ENCODE data around the gene TUBD1. TPM values are rescaled to one million over a fixed set of nuclear protein-coding genes. Genes with fewer than 3 reads are reported as not detected.
A peak's percentile ranks its signal among the peaks of the same experiment; 100 is the strongest.

TUBD1 gene
- total and polyA plus RNA-seq, 4 donors = 2.1 to 12.7 (median 6.0) TPM

DNA sequence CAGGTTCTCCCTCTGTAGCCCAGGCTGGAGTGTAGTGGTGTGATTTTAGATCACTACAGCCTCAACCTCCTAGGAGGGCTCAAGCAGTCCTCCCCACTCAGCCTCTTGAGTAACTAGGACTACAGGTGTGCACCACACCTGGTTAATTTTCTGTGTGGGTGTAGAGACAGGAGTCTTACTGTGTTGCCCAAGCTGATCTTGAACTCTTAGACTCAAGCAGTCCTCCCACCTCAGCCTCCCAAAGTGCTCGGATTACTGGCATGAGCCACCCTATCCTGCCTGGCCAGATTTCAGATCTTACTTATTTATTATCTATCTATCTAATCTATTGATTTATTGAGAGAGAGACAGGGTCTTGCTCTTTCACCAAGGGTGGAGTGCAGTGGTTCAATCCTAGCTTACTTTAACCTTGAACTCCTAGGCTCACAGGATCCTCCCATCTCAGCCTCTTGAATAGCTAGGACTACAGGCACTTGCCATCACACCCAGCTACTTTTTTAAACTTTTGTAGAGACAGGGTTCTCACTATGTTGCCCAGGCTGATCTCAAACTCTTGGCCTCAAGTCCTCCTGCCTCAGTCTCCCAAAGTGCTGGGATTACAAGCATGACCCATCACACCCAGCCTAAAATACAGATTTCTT, 61.8 kb downstream of the TUBD1 start (continued):
- no peak for TF ChIP-seq HNF4A (conservative IDR thresholded peaks at IDR 0.05)
- TF ChIP-seq NR2F2 (IDR thresholded peaks at IDR 0.05) = no peak

DNA sequence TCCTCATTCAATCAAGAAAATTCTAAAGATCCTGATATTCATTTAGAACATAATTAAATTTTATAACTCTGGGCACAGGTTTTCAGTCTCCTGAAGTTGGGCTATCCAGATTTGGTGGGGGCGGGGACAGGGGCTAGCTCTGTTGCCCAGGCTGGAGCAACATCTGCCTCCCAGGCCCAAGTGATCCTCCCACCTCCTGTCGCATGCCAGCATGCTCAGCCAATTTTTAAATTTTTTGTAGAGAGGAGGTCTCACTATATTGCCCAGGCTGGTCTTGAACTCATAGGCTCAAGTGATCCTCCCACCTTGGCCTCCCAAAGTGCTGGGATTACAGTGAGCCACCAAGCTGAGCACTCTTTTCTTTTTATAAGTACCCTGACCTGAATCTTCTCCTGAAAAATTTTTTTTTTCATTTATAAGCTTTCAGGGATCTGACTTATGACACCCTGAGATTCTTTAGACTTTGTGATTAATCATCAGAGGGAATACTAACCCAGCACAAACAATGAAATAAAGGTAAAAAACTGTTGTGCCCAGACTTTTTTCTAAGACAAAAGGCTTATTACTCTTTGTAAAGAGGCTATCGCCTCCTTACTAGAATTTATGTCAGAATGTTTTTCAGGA, 62.6 kb downstream of the TUBD1 start:
- DNase-seq (ENCODE audit: low spot score) = no peak
- H3K27ac ChIP-seq (ENCODE audit: low read depth in 1 of 2, low read length in 2 of 2) = peak overlapping the region; percentile 70 to 82

DNA sequence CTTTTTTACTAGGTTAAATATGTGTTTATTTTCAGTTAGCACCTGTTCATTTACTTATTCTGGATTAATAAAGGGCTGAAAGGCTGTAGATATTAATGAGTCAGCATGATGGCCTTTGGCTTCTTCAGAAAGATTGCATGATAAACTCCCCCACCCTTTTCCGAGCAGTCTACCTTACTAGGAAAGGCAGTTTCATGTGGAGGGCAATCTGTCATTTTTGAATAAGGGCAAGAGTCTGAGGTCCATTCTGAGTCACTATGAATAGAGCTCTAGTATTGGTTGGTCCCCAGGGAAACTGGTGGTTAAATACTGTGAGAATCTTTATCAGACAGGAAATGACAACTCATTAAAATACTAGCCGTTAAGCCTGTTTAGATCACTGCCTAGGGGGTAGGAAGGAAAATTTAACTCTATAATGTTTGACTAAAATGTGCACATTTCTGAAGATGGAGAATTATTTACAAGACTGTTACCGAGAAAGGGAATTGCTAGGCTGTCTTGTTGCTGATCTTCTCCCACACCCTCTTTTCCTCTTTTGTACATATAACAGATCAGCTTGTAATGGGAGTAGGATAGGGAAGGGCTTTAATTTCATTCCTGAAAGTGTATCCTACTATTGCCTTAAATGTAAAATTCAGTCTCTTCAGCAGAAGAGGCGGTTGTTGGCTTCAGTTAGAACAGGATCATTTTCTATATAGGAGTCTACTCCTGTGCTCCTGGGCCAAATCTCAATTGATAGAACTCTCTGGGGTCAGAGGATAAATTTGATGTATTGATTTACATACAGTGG, 63.3 kb downstream of the TUBD1 start:
- Histone ChIP-seq H3K4me3 (ENCODE audit: low read depth in 1 of 3, low read length in 3 of 3) (peak overlapping the region in 2 of 3 donors; percentile 5 to 19), H3K36me3 (ENCODE audit: control insufficient read depth in 4 of 4, insufficient read depth in 3 of 4, low read depth in 1 of 4, low read length in 3 of 4) (no peaks in the 10 kb centered on the region), H3K9me3 (ENCODE audit: control insufficient read depth in 4 of 4, low read length in 3 of 4) (no peaks in the 10 kb centered on the region), H3K27me3 (ENCODE audit: control insufficient read depth in 4 of 4, insufficient read depth in 4 of 4, low read length in 3 of 4) (no peaks in the 10 kb centered on the region), H3K4me1 (ENCODE audit: control insufficient read depth in 4 of 4, insufficient read depth in 4 of 4, low read length in 3 of 4) (peaks cover 0 to 13% (median 11%) of the 10 kb centered on the region in 4 donors), H3K9ac (ENCODE audit: low read depth in 1 of 2, low read length in 2 of 2) (peak overlapping the region in 1 of 2 donors; percentile 63), H3K27ac (ENCODE audit: low read depth in 1 of 2, low read length in 2 of 2) (peak overlapping the region; percentile 70 to 82)
- DNase-seq (ENCODE audit: low spot score) = no peak
- 31% methylated on average over 4 of the region's 4 CpGs for WGBS
- TF ChIP-seq FOXA1 (IDR thresholded peaks at IDR 0.05) (no peak), TAF1 (conservative IDR thresholded peaks at IDR 0.05) (no peak), NR2F2 (IDR thresholded peaks at IDR 0.05) (peak; percentile 69), EGR1 (IDR thresholded peaks at IDR 0.05; ENCODE audit: low read depth in 2 of 2) (peak in 1 of 2 donors; percentile 44), RAD21 (IDR thresholded peaks at IDR 0.05) (peak in 1 of 2 donors; percentile 55), HNF4A (conservative IDR thresholded peaks at IDR 0.05) (peak; percentile 91 to 96), YY1 (IDR thresholded peaks at IDR 0.05) (peak; percentile 77), FOXA2 (IDR thresholded peaks at IDR 0.05) (peak; percentile 39), JUND (IDR thresholded peaks at IDR 0.05) (peak; percentile 95 to 98), GABPA (IDR thresholded peaks at IDR 0.05 in 1 of 2, conservative IDR thresholded peaks at IDR 0.05 in 1 of 2) (peak; percentile 31 to 67)
- TF ChIP-seq, protein P1, sequence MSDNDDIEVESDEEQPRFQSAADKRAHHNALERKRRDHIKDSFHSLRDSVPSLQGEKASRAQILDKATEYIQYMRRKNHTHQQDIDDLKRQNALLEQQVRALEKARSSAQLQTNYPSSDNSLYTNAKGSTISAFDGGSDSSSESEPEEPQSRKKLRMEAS (IDR thresholded peaks at IDR 0.05) = peak; percentile 37
- TF ChIP-seq, protein P2, sequence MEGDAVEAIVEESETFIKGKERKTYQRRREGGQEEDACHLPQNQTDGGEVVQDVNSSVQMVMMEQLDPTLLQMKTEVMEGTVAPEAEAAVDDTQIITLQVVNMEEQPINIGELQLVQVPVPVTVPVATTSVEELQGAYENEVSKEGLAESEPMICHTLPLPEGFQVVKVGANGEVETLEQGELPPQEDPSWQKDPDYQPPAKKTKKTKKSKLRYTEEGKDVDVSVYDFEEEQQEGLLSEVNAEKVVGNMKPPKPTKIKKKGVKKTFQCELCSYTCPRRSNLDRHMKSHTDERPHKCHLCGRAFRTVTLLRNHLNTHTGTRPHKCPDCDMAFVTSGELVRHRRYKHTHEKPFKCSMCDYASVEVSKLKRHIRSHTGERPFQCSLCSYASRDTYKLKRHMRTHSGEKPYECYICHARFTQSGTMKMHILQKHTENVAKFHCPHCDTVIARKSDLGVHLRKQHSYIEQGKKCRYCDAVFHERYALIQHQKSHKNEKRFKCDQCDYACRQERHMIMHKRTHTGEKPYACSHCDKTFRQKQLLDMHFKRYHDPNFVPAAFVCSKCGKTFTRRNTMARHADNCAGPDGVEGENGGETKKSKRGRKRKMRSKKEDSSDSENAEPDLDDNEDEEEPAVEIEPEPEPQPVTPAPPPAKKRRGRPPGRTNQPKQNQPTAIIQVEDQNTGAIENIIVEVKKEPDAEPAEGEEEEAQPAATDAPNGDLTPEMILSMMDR (IDR thresholded peaks at IDR 0.05; ENCODE audit: low read depth, low read length, missing input control) = no peak
- TF ChIP-seq, protein P3, sequence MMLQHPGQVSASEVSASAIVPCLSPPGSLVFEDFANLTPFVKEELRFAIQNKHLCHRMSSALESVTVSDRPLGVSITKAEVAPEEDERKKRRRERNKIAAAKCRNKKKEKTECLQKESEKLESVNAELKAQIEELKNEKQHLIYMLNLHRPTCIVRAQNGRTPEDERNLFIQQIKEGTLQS (IDR thresholded peaks at IDR 0.05) = peak; percentile 89

More for the DNA sequence above, 62.6 kb downstream of the TUBD1 start:
- Histone ChIP-seq H3K36me3 (ENCODE audit: control insufficient read depth in 4 of 4, insufficient read depth in 3 of 4, low read depth in 1 of 4, low read length in 3 of 4) (no peaks in the 10 kb centered on the region), H3K27me3 (ENCODE audit: control insufficient read depth in 4 of 4, insufficient read depth in 4 of 4, low read length in 3 of 4) (no peaks in the 10 kb centered on the region), H3K4me1 (ENCODE audit: control insufficient read depth in 4 of 4, insufficient read depth in 4 of 4, low read length in 3 of 4) (peaks cover 0 to 12% (median 11%) of the 10 kb centered on the region in 4 donors), H3K9ac (ENCODE audit: low read depth in 1 of 2, low read length in 2 of 2) (peak overlapping the region in 1 of 2 donors; percentile 63), H3K9me3 (ENCODE audit: control insufficient read depth in 4 of 4, low read length in 3 of 4) (no peaks in the 10 kb centered on the region), H3K4me3 (ENCODE audit: low read depth in 1 of 3, low read length in 3 of 3) (no peak overlapping the region)
- WGBS = 87% methylated on average over 3 of the region's 3 CpGs
- TF ChIP-seq HNF4G (IDR thresholded peaks at IDR 0.05) (no peak), RXRA (IDR thresholded peaks at IDR 0.05) (no peak), EGR1 (IDR thresholded peaks at IDR 0.05; ENCODE audit: low read depth in 2 of 2) (no peak), RAD21 (IDR thresholded peaks at IDR 0.05) (no peak), SP1 (IDR thresholded peaks at IDR 0.05) (no peak), YY1 (IDR thresholded peaks at IDR 0.05) (no peak)
- TF ChIP-seq, protein P3 (IDR thresholded peaks at IDR 0.05) = no peak
- TF ChIP-seq, protein P1 (IDR thresholded peaks at IDR 0.05) = no peak
- TF ChIP-seq, protein P4, sequence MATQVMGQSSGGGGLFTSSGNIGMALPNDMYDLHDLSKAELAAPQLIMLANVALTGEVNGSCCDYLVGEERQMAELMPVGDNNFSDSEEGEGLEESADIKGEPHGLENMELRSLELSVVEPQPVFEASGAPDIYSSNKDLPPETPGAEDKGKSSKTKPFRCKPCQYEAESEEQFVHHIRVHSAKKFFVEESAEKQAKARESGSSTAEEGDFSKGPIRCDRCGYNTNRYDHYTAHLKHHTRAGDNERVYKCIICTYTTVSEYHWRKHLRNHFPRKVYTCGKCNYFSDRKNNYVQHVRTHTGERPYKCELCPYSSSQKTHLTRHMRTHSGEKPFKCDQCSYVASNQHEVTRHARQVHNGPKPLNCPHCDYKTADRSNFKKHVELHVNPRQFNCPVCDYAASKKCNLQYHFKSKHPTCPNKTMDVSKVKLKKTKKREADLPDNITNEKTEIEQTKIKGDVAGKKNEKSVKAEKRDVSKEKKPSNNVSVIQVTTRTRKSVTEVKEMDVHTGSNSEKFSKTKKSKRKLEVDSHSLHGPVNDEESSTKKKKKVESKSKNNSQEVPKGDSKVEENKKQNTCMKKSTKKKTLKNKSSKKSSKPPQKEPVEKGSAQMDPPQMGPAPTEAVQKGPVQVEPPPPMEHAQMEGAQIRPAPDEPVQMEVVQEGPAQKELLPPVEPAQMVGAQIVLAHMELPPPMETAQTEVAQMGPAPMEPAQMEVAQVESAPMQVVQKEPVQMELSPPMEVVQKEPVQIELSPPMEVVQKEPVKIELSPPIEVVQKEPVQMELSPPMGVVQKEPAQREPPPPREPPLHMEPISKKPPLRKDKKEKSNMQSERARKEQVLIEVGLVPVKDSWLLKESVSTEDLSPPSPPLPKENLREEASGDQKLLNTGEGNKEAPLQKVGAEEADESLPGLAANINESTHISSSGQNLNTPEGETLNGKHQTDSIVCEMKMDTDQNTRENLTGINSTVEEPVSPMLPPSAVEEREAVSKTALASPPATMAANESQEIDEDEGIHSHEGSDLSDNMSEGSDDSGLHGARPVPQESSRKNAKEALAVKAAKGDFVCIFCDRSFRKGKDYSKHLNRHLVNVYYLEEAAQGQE (IDR thresholded peaks at IDR 0.05) = no peak

Measured in liver (tissue), 9 donors.